ENCODE measurements around the gene CROCC2. TPM values are rescaled to one million over a fixed set of nuclear protein-coding genes. Genes with fewer than 3 reads are reported as not detected.

Gene CROCC2
- total and polyA plus RNA-seq, 4 donors: 1.3 to 17.4 (median 4.4) TPM

- Histone ChIP-seq H3K9ac (ENCODE audit: insufficient read depth in 1 of 2, low read length in 2 of 2) (no peak overlapping the region), H3K4me1 (ENCODE audit: control insufficient read depth in 5 of 5, insufficient read depth in 5 of 5, low read length in 5 of 5) (peaks cover 0 to 19% (median 3%) of the 10 kb centered on the region in 5 donors), H3K4me3 (no peak overlapping the region), H3K36me3 (ENCODE audit: control insufficient read depth in 4 of 4, insufficient read depth in 4 of 4, low read length in 4 of 4) (no peaks in the 10 kb centered on the region), H3K27me3 (ENCODE audit: control insufficient read depth in 3 of 3, insufficient read depth in 3 of 3, low read length in 2 of 3) (no peaks in the 10 kb centered on the region), H3K9me3 (ENCODE audit: control insufficient read depth in 4 of 4, insufficient read depth in 3 of 4, low read length in 3 of 4) (no peaks in the 10 kb centered on the region), H3K27ac (ENCODE audit: low read depth in 1 of 2, low read length in 1 of 2) (no peak overlapping the region)
- ATAC-seq (ENCODE audit: insufficient read depth, low FRiP score): no peak
- TF ChIP-seq, protein P1, sequence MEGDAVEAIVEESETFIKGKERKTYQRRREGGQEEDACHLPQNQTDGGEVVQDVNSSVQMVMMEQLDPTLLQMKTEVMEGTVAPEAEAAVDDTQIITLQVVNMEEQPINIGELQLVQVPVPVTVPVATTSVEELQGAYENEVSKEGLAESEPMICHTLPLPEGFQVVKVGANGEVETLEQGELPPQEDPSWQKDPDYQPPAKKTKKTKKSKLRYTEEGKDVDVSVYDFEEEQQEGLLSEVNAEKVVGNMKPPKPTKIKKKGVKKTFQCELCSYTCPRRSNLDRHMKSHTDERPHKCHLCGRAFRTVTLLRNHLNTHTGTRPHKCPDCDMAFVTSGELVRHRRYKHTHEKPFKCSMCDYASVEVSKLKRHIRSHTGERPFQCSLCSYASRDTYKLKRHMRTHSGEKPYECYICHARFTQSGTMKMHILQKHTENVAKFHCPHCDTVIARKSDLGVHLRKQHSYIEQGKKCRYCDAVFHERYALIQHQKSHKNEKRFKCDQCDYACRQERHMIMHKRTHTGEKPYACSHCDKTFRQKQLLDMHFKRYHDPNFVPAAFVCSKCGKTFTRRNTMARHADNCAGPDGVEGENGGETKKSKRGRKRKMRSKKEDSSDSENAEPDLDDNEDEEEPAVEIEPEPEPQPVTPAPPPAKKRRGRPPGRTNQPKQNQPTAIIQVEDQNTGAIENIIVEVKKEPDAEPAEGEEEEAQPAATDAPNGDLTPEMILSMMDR (IDR thresholded peaks at IDR 0.05; ENCODE audit: control extremely low read depth, extremely low read depth): no peak
- DNase-seq: peak in 1 of 3 donors; percentile 4
- 89 to 91% methylated on average over 14 of the region's 14 CpGs for WGBS, 2 donors
Measured at GRCh38 chr2:240925191-240925567, 19.0 kb downstream of the CROCC2 start.

- WGBS, 2 donors: 93 to 94% methylated on average over 29 of the region's 29 CpGs
- no peaks in the 10 kb centered on the region for H3K36me3 ChIP-seq (ENCODE audit: control insufficient read depth in 4 of 4, insufficient read depth in 4 of 4, low read length in 4 of 4)
- no peaks in the 10 kb centered on the region for H3K27me3 ChIP-seq (ENCODE audit: control insufficient read depth in 3 of 3, insufficient read depth in 3 of 3, low read length in 2 of 3)
- no peaks in the 10 kb centered on the region for H3K9me3 ChIP-seq (ENCODE audit: control insufficient read depth in 4 of 4, insufficient read depth in 3 of 4, low read length in 3 of 4)
- DNase-seq (peak in 1 of 3 donors; percentile 10), ATAC-seq (ENCODE audit: insufficient read depth, low FRiP score) (peak; percentile 10)
- H3K27ac ChIP-seq (ENCODE audit: low read depth in 1 of 2, low read length in 1 of 2): no peak overlapping the region
- no peak overlapping the region for H3K4me3 ChIP-seq
- H3K9ac ChIP-seq (ENCODE audit: insufficient read depth in 1 of 2, low read length in 2 of 2): no peak overlapping the region
- peaks cover 0 to 18% (median 3%) of the 10 kb centered on the region in 5 donors for H3K4me1 ChIP-seq (ENCODE audit: control insufficient read depth in 5 of 5, insufficient read depth in 5 of 5, low read length in 5 of 5)
- TF ChIP-seq, protein P1 (IDR thresholded peaks at IDR 0.05; ENCODE audit: control extremely low read depth, extremely low read depth): no peak
Measured at GRCh38 chr2:240925568-240926515, 19.7 kb downstream of the CROCC2 start.

- 59 to 70% methylated on average over 38 of the region's 38 CpGs for WGBS, 2 donors
- Histone ChIP-seq H3K9ac (ENCODE audit: insufficient read depth in 1 of 2, low read length in 2 of 2) (peak overlapping the region; percentile 16 to 88), H3K9me3 (ENCODE audit: control insufficient read depth in 4 of 4, insufficient read depth in 3 of 4, low read length in 3 of 4) (no peaks in the 10 kb centered on the region), H3K4me3 (no peak overlapping the region), H3K36me3 (ENCODE audit: control insufficient read depth in 4 of 4, insufficient read depth in 4 of 4, low read length in 4 of 4) (no peaks in the 10 kb centered on the region), H3K27ac (ENCODE audit: low read depth in 1 of 2, low read length in 1 of 2) (no peak overlapping the region), H3K27me3 (ENCODE audit: control insufficient read depth in 3 of 3, insufficient read depth in 3 of 3, low read length in 2 of 3) (no peaks in the 10 kb centered on the region), H3K4me1 (ENCODE audit: control insufficient read depth in 5 of 5, insufficient read depth in 5 of 5, low read length in 5 of 5) (peaks cover 0 to 10% (median 0%) of the 10 kb centered on the region in 5 donors)
- DNase-seq (peak; percentile 48 to 75 (median 73)), ATAC-seq (ENCODE audit: insufficient read depth, low FRiP score) (no peak)
- TF ChIP-seq, protein P1 (IDR thresholded peaks at IDR 0.05; ENCODE audit: control extremely low read depth, extremely low read depth): no peak
Measured at GRCh38 chr2:240926516-240927389, 20.6 kb downstream of the CROCC2 start.

Data from lung (tissue), 12 donors.